Gastroesophageal sphincter (tissue), 3 donors: ENCODE data around the gene USP15.

Source experiments
- EP300 ChIP-seq: sonication (generic); formaldehyde crosslinking; IDR thresholded peaks from one replicate; pipeline ENCODE4 v1.6.1; 2017; ENCODE audit warnings: antibody characterized with exemption, mild to moderate bottlenecking
- POLR2A ChIP-seq, 2 donors: fragments of 450-650 bp; IDR thresholded peaks; one replicate each; pipeline ENCODE4 v1.6.1; 2017; ENCODE audit warnings: antibody characterized with exemption in 2 of 2, mild to moderate bottlenecking in 2 of 2, moderate library complexity in 1 of 2
- POLR2AphosphoS5 ChIP-seq: sonication (generic); formaldehyde crosslinking; IDR thresholded peaks from one replicate; pipeline ENCODE4 v1.6.1; 2017; ENCODE audit warnings: antibody characterized with exemption
- TF ChIP-seq, protein P1 (sequence below), 4 experiments: fragments of 200-600 bp in 2 of 4; fragments of 450-650 bp in 2 of 4; sonication (generic) in 1 of 4; IDR thresholded peaks; one replicate each; pipeline ENCODE4 v1.5.1; 2017 to 2019; ENCODE audit warnings: antibody characterized with exemption in 4 of 4, mild to moderate bottlenecking in 2 of 4, moderate library complexity in 2 of 4

DNA sequence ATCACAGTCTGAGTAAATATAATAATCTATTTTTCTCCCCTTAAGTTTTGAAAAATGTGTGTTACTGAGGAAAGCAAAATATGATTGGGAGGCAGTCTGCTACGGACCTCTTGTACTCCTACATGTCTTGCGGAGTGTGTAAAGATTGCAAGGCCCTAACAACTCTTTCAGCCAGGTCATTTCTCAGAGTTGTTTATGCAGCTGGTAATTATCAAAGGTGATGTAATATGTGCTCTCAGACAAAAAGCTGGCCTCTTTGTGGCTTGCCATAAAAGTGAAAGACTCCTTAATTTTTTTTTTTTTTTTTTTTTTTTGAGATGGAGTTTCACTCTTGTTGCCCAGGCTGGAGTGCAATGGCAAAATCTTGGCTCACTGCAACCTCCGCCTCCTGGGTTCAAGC, 165.9 kb downstream of the USP15 start:
- TF ChIP-seq POLR2A (IDR thresholded peaks at IDR 0.05) (no peak), POLR2AphosphoS5 (no peak), EP300 (no peak)
- TF ChIP-seq, protein P1, sequence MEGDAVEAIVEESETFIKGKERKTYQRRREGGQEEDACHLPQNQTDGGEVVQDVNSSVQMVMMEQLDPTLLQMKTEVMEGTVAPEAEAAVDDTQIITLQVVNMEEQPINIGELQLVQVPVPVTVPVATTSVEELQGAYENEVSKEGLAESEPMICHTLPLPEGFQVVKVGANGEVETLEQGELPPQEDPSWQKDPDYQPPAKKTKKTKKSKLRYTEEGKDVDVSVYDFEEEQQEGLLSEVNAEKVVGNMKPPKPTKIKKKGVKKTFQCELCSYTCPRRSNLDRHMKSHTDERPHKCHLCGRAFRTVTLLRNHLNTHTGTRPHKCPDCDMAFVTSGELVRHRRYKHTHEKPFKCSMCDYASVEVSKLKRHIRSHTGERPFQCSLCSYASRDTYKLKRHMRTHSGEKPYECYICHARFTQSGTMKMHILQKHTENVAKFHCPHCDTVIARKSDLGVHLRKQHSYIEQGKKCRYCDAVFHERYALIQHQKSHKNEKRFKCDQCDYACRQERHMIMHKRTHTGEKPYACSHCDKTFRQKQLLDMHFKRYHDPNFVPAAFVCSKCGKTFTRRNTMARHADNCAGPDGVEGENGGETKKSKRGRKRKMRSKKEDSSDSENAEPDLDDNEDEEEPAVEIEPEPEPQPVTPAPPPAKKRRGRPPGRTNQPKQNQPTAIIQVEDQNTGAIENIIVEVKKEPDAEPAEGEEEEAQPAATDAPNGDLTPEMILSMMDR (IDR thresholded peaks at IDR 0.05), result no peak
